ENCODE measurements around the gene LHX4.

The LHX4 gene

GRCh38 chr1:180259431-180260338 lies 29.6 kb downstream of the LHX4 start:
- no peaks in the 10 kb centered on the region; the same call in 1 of the 2 replicates for H4K20me1 ChIP-seq (ENCODE audit: control insufficient read depth, insufficient read depth, low read depth, low read length)

GRCh38 chr1:180260541-180260940 lies 30.5 kb downstream of the LHX4 start:
- Histone ChIP-seq H3K9me3 (ENCODE audit: control insufficient read depth, insufficient read depth, low read length) (no peaks in the 10 kb centered on the region), H3K4me1 (ENCODE audit: control insufficient read depth, low read length) (no peaks in the 10 kb centered on the region), H3K36me3 (ENCODE audit: control insufficient read depth, low read length) (no peaks in the 10 kb centered on the region), H3K4me3 (ENCODE audit: low read length) (no peak overlapping the region), H3K79me2 (ENCODE audit: control insufficient read depth, low read length) (no peaks in the 10 kb centered on the region), H3K9me2 (replicated peaks; ENCODE audit: control insufficient read depth, low read length) (no peaks in the 10 kb centered on the region), H3F3A (ENCODE audit: control insufficient read depth, insufficient read depth) (no peaks in the 10 kb centered on the region), H3K27me3 (ENCODE audit: control insufficient read depth, low read length) (no peaks in the 10 kb centered on the region), H4K20me1 (ENCODE audit: control insufficient read depth, insufficient read depth, low read depth, low read length) (no peaks in the 10 kb centered on the region; the same call in 1 of the 2 replicates), H3K27ac (ENCODE audit: low read depth, low read length) (no peak overlapping the region), H3K4me2 (ENCODE audit: low read length) (no peak overlapping the region)
- no peak for TF ChIP-seq CTCF (IDR thresholded peaks at IDR 0.05; ENCODE audit: low read depth, low read length, poor library complexity, severe bottlenecking)
- no peak for TF ChIP-seq EZH2phosphoT487 (IDR thresholded peaks at IDR 0.05; ENCODE audit: borderline replicate concordance, low read length)

More at GRCh38 chr1:180259431-180260338, 29.6 kb downstream of the LHX4 start:
- Histone ChIP-seq H3K9me3 (ENCODE audit: control insufficient read depth, insufficient read depth, low read length) (no peaks in the 10 kb centered on the region), H3K4me1 (ENCODE audit: control insufficient read depth, low read length) (no peaks in the 10 kb centered on the region), H3K4me3 (ENCODE audit: low read length) (no peak overlapping the region), H3K36me3 (ENCODE audit: control insufficient read depth, low read length) (no peaks in the 10 kb centered on the region), H3K27me3 (ENCODE audit: control insufficient read depth, low read length) (no peaks in the 10 kb centered on the region), H3F3A (ENCODE audit: control insufficient read depth, insufficient read depth) (no peaks in the 10 kb centered on the region), H3K4me2 (ENCODE audit: low read length) (no peak overlapping the region), H3K27ac (ENCODE audit: low read depth, low read length) (no peak overlapping the region), H3K79me2 (ENCODE audit: control insufficient read depth, low read length) (no peaks in the 10 kb centered on the region), H3K9me2 (replicated peaks; ENCODE audit: control insufficient read depth, low read length) (no peaks in the 10 kb centered on the region)
- no peak for TF ChIP-seq EZH2phosphoT487 (IDR thresholded peaks at IDR 0.05; ENCODE audit: borderline replicate concordance, low read length)
- no peak for TF ChIP-seq CTCF (IDR thresholded peaks at IDR 0.05; ENCODE audit: low read depth, low read length, poor library complexity, severe bottlenecking)

GRCh38 chr1:180261030-180261429 lies 31.0 kb downstream of the LHX4 start:
- Histone ChIP-seq H3K4me1 (ENCODE audit: control insufficient read depth, low read length) (no peaks in the 10 kb centered on the region), H3K9me2 (replicated peaks; ENCODE audit: control insufficient read depth, low read length) (no peaks in the 10 kb centered on the region), H3K27me3 (ENCODE audit: control insufficient read depth, low read length) (no peaks in the 10 kb centered on the region), H3K4me2 (ENCODE audit: low read length) (no peak overlapping the region), H3F3A (ENCODE audit: control insufficient read depth, insufficient read depth) (no peaks in the 10 kb centered on the region), H3K4me3 (ENCODE audit: low read length) (no peak overlapping the region), H3K9me3 (ENCODE audit: control insufficient read depth, insufficient read depth, low read length) (no peaks in the 10 kb centered on the region), H3K36me3 (ENCODE audit: control insufficient read depth, low read length) (no peaks in the 10 kb centered on the region), H3K27ac (ENCODE audit: low read depth, low read length) (no peak overlapping the region), H3K79me2 (ENCODE audit: control insufficient read depth, low read length) (no peaks in the 10 kb centered on the region), H4K20me1 (ENCODE audit: control insufficient read depth, insufficient read depth, low read depth, low read length) (no peaks in the 10 kb centered on the region; the same call in 1 of the 2 replicates)
- TF ChIP-seq EZH2phosphoT487 (IDR thresholded peaks at IDR 0.05; ENCODE audit: borderline replicate concordance, low read length) (no peak), CTCF (IDR thresholded peaks at IDR 0.05; ENCODE audit: low read depth, low read length, poor library complexity, severe bottlenecking) (no peak)

Measured in DOHH2 (cell line).